Type B pancreatic cell (in vitro differentiated cells): Measurements from ENCODE around the gene PRDX3. TPM values are rescaled to one million over a fixed set of nuclear protein-coding genes. Genes with fewer than 3 reads are reported as not detected.

Experiments
- DNase-seq: peaks from one replicate; pipeline ENCODE4 v3.0.0; 2021; ENCODE audit warnings: mixed read lengths; ENCODE audit not compliant: unreplicated experiment; ENCODE audit errors: extremely low spot score
- H3K27ac Mint-ChIP-seq: 2 replicates; pipeline ENCODE4 v1.8.0; 2021; ENCODE audit warnings: mild to moderate bottlenecking, mixed read lengths
- H3K27me3 Mint-ChIP-seq: 2 replicates; pipeline ENCODE4 v1.8.0; 2021; ENCODE audit warnings: mixed read lengths
- H3K36me3 Mint-ChIP-seq: 2 replicates; pipeline ENCODE4 v1.8.0; 2021; ENCODE audit warnings: mixed read lengths
- H3K4me1 Mint-ChIP-seq: one replicate; pipeline ENCODE4 v1.8.0; 2021; ENCODE audit warnings: mixed read lengths; ENCODE audit not compliant: unreplicated experiment
- H3K4me3 Mint-ChIP-seq: 2 replicates; pipeline ENCODE4 v1.8.0; 2021; ENCODE audit warnings: mild to moderate bottlenecking, mixed read lengths
- H3K9me3 Mint-ChIP-seq: 2 replicates; pipeline ENCODE4 v1.8.0; 2021; ENCODE audit warnings: mixed read lengths
- CTCF ChIP-seq: fragments of 200-600 bp; sonication (generic); conservative IDR thresholded peaks from 2 replicates; pipeline ENCODE4 v1.5.0; 2021; ENCODE audit warnings: antibody characterized with exemption, mild to moderate bottlenecking
- total RNA-seq: library from RNA; stranded (reverse); gene quantifications from 2 replicates; pipeline ENCODE4 v1.2.1, GENCODE V29; 2021; ENCODE audit warnings: low replicate concordance

PRDX3 gene
- total RNA-seq, 1 donor from 2014 or later, result 126 TPM

- H3K4me3 Mint-ChIP-seq, result no peak overlapping the region
- H3K27ac Mint-ChIP-seq, result no peak overlapping the region
- H3K36me3 Mint-ChIP-seq, result no peaks in the 10 kb centered on the region
- H3K27me3 Mint-ChIP-seq, result peaks cover 13% of the 10 kb centered on the region
- H3K9me3 Mint-ChIP-seq, result no peaks in the 10 kb centered on the region
- TF ChIP-seq CTCF, result no peak
- peaks cover 8% of the 10 kb centered on the region for H3K4me1 Mint-ChIP-seq
- DNase-seq, result no peak
Measured at GRCh38 chr10:119197921-119198320, 19.3 kb upstream of the PRDX3 start.

- no peak for TF ChIP-seq CTCF
- Mint-ChIP-seq H3K27ac (no peak overlapping the region), H3K36me3 (no peaks in the 10 kb centered on the region), H3K4me3 (no peak overlapping the region), H3K9me3 (no peaks in the 10 kb centered on the region), H3K27me3 (no peaks in the 10 kb centered on the region), H3K4me1 (peaks cover 25% of the 10 kb centered on the region)
- no peak for DNase-seq
Measured at GRCh38 chr10:119191881-119192280, 13.3 kb upstream of the PRDX3 start.

GRCh38 chr10:119190954-119191785 lies 12.6 kb upstream of the PRDX3 start:
- H3K4me1 Mint-ChIP-seq, result peaks cover 25% of the 10 kb centered on the region
- H3K27ac Mint-ChIP-seq, result no peak overlapping the region
- H3K4me3 Mint-ChIP-seq, result no peak overlapping the region
- H3K27me3 Mint-ChIP-seq, result no peaks in the 10 kb centered on the region
- no peaks in the 10 kb centered on the region for H3K36me3 Mint-ChIP-seq
- H3K9me3 Mint-ChIP-seq, result no peaks in the 10 kb centered on the region
- TF ChIP-seq CTCF, result no peak
- DNase-seq, result no peak

- no peak for TF ChIP-seq CTCF
- no peaks in the 10 kb centered on the region for H3K9me3 Mint-ChIP-seq
- no peaks in the 10 kb centered on the region for H3K27me3 Mint-ChIP-seq
- DNase-seq, result no peak
- no peak overlapping the region for H3K4me3 Mint-ChIP-seq
- peak overlapping the region; percentile 50 for H3K27ac Mint-ChIP-seq
- H3K4me1 Mint-ChIP-seq, result peaks cover 25% of the 10 kb centered on the region
- H3K36me3 Mint-ChIP-seq, result no peaks in the 10 kb centered on the region
Measured at GRCh38 chr10:119190353-119190752, 11.7 kb upstream of the PRDX3 start.

GRCh38 chr10:119189811-119190282 lies 11.2 kb upstream of the PRDX3 start:
- peaks cover 22% of the 10 kb centered on the region for H3K4me1 Mint-ChIP-seq
- DNase-seq, result no peak
- no peaks in the 10 kb centered on the region for H3K9me3 Mint-ChIP-seq
- no peak for TF ChIP-seq CTCF
- H3K36me3 Mint-ChIP-seq, result no peaks in the 10 kb centered on the region
- no peak overlapping the region for H3K4me3 Mint-ChIP-seq
- H3K27ac Mint-ChIP-seq, result peak overlapping the region; percentile 50
- no peaks in the 10 kb centered on the region for H3K27me3 Mint-ChIP-seq
